Measurements from ENCODE around the gene PPP6R2. TPM values are rescaled to one million over a fixed set of nuclear protein-coding genes. Genes with fewer than 3 reads are reported as not detected.

The PPP6R2 gene
- polyA plus RNA-seq, 2 of the 4 experiments (the other 2 are of a cell fraction), result 9.6 to 14.7 TPM

- CTCF ChIA-PET, result interaction anchor here (1.0 to 2.7 kb wide), 10 partner anchors 8 to 89 kb away, joined by 3 to 50 read pairs (median 18); partner anchors contain the start of genes HDAC10 and PLXNB2
Observed at GRCh38 chr22:50339945-50340879, 2.9 kb upstream of the PPP6R2 start.

GRCh38 chr22:50341977-50342650 is 1.0 kb upstream of the PPP6R2 start:
- CTCF ChIA-PET, result interaction anchor here (0.6 to 2.7 kb wide), 33 partner anchors 9 to 386 kb away, joined by 3 to 50 read pairs (median 5); partner anchors contain the start of genes DENND6B, HDAC10, PLXNB2 and SCO2
- FAIRE-seq (no peak), DNase-seq (ENCODE audit: low read depth in 1 of 2, low spot score in 1 of 2) (peak; percentile 35 to 83), ATAC-seq (peak; percentile 79 to 89)
- Histone ChIP-seq H3K27ac (peak overlapping the region; percentile 74 to 100), H3K9me3 (no peaks in the 10 kb centered on the region), H3K4me1 (no peaks in the 10 kb centered on the region), H3K4me3 (peak overlapping the region; percentile 88), H3K4me2 (peak overlapping the region; percentile 88)
- POLR2A ChIA-PET, result interaction anchor here (0.5 to 1.2 kb wide), 2 partner anchors 11 to 96 kb away, joined by 3 read pairs; no protein-coding TSS in a partner anchor
- WGBS (ENCODE audit: missing lambda C conversion rate), result 17% methylated on average over 24 of the region's 26 CpGs
- TF ChIP-seq CTCF (IDR thresholded peaks at IDR 0.05) (peak; percentile 87), RAD21 (conservative IDR thresholded peaks at IDR 0.05 in 1 of 2, IDR thresholded peaks at IDR 0.05 in 1 of 2) (peak; percentile 81 to 86), FOSL2 (IDR thresholded peaks at IDR 0.05) (no peak), FOSL2 (CRISPR knock-in tag; IDR thresholded peaks at IDR 0.05) (no peak), JUNB (IDR thresholded peaks at IDR 0.05) (no peak), SMC3 (IDR thresholded peaks at IDR 0.05) (peak; percentile 76)

More at GRCh38 chr22:50339945-50340879, 2.9 kb upstream of the PPP6R2 start:
- H3K9me3 ChIP-seq, result no peaks in the 10 kb centered on the region
- no peak overlapping the region for H3K27ac ChIP-seq
- no peak for FAIRE-seq
- POLR2A ChIA-PET, result no interaction called here
- WGBS (ENCODE audit: missing lambda C conversion rate), result 66% methylated on average over 12 of the region's 12 CpGs
- ATAC-seq, result peak; percentile 6 to 16; a peak in 2 of 6 replicates
- no peak overlapping the region for H3K4me3 ChIP-seq
- DNase-seq (ENCODE audit: low read depth in 1 of 2, low spot score in 1 of 2), result peak in 1 of 2 experiments; percentile 58
- no peaks in the 10 kb centered on the region for H3K4me1 ChIP-seq
- no peak overlapping the region for H3K4me2 ChIP-seq
- TF ChIP-seq MAX (IDR thresholded peaks at IDR 0.05) (no peak), HOXB5 (CRISPR knock-in tag; IDR thresholded peaks at IDR 0.05) (no peak), E2F6 (IDR thresholded peaks at IDR 0.05; ENCODE audit: borderline replicate concordance, low read depth) (no peak), CBX2 (IDR thresholded peaks at IDR 0.05; ENCODE audit: borderline replicate concordance, low read depth) (no peak), ATOH8 (CRISPR knock-in tag; IDR thresholded peaks at IDR 0.05; ENCODE audit: low read depth) (no peak), FOSL2 (IDR thresholded peaks at IDR 0.05) (no peak), FOSL2 (CRISPR knock-in tag; IDR thresholded peaks at IDR 0.05) (no peak)

- no peak for FAIRE-seq
- peak overlapping the region; percentile 74 to 100 for H3K27ac ChIP-seq
- no peak for TF ChIP-seq NFE2L2 (conservative IDR thresholded peaks at IDR 0.05; ENCODE audit: low read length)
- TF ChIP-seq ESRRA (IDR thresholded peaks at IDR 0.05; ENCODE audit: borderline replicate concordance, low read length), result no peak
- TF ChIP-seq USF2 (IDR thresholded peaks at IDR 0.05), result no peak
- no peak for TF ChIP-seq POLR2A (IDR thresholded peaks at IDR 0.05; ENCODE audit: low read length)
- no peak for TF ChIP-seq BCL3 (IDR thresholded peaks at IDR 0.05)
- TF ChIP-seq CBX8 (IDR thresholded peaks at IDR 0.05), result no peak
- TF ChIP-seq TP53 (CRISPR knock-in tag; IDR thresholded peaks at IDR 0.05), result no peak
- TF ChIP-seq RNF2 (IDR thresholded peaks at IDR 0.05; ENCODE audit: borderline replicate concordance, low read depth), result no peak
- no peak for TF ChIP-seq KDM1A (IDR thresholded peaks at IDR 0.05; ENCODE audit: low read depth)
- TF ChIP-seq NR3C1 (IDR thresholded peaks at IDR 0.05), result no peak
- TF ChIP-seq EP300 (IDR thresholded peaks at IDR 0.05), result no peak
- no peak for TF ChIP-seq ZSCAN20 (CRISPR knock-in tag; IDR thresholded peaks at IDR 0.05)
- TF ChIP-seq ZC3H11A (IDR thresholded peaks at IDR 0.05), result no peak
- TF ChIP-seq PHF8 (IDR thresholded peaks at IDR 0.05; ENCODE audit: borderline replicate concordance, low read depth), result no peak
- no peak for TF ChIP-seq GATA3 (IDR thresholded peaks at IDR 0.05; ENCODE audit: borderline replicate concordance)
Observed at GRCh38 chr22:50343541-50343935, 411 bp downstream of the PPP6R2 start.

More at GRCh38 chr22:50343541-50343935, 411 bp downstream of the PPP6R2 start:
- ATAC-seq (no peak), DNase-seq (ENCODE audit: low read depth in 1 of 2, low spot score in 1 of 2) (no peak)
- POLR2A ChIA-PET, result no interaction called here
- peak overlapping the region; percentile 88 for H3K4me2 ChIP-seq
- no peaks in the 10 kb centered on the region for H3K9me3 ChIP-seq
- CTCF ChIA-PET, result interaction anchor here (0.6 kb wide), 1 partner anchor 25 kb away, joined by 3 read pairs; no protein-coding TSS in a partner anchor
- no CpG with 5 or more reads among the region's 9 CpGs for WGBS (ENCODE audit: missing lambda C conversion rate)
- peak overlapping the region; percentile 88 for H3K4me3 ChIP-seq
- no peaks in the 10 kb centered on the region for H3K4me1 ChIP-seq

All from A549 (cell line).